ENCODE data around the gene PROK2.

- TF ChIP-seq, protein P1, sequence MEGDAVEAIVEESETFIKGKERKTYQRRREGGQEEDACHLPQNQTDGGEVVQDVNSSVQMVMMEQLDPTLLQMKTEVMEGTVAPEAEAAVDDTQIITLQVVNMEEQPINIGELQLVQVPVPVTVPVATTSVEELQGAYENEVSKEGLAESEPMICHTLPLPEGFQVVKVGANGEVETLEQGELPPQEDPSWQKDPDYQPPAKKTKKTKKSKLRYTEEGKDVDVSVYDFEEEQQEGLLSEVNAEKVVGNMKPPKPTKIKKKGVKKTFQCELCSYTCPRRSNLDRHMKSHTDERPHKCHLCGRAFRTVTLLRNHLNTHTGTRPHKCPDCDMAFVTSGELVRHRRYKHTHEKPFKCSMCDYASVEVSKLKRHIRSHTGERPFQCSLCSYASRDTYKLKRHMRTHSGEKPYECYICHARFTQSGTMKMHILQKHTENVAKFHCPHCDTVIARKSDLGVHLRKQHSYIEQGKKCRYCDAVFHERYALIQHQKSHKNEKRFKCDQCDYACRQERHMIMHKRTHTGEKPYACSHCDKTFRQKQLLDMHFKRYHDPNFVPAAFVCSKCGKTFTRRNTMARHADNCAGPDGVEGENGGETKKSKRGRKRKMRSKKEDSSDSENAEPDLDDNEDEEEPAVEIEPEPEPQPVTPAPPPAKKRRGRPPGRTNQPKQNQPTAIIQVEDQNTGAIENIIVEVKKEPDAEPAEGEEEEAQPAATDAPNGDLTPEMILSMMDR (IDR thresholded peaks at IDR 0.05): no peak
- TF ChIP-seq POLR2A (IDR thresholded peaks at IDR 0.05): no peak
Measured at GRCh38 chr3:71813073-71813472, 28.1 kb upstream of the PROK2 start.

Measured in body of pancreas (tissue), 4 donors.